Stimulated activated CD8-positive, alpha-beta memory T cell treated with anti-CD3 and anti-CD28 coated beads, Interleukin-15, amount 100 ng/mL, for 48 hours (primary cell): ENCODE measurements around the gene GRHPR.

Source experiments
- DNase-seq, 2 donors: peaks; one replicate each; pipeline ENCODE4 v3.0.0-alpha.2; 2020; ENCODE audit warnings: low read depth in 2 of 2

GRHPR gene

DNA sequence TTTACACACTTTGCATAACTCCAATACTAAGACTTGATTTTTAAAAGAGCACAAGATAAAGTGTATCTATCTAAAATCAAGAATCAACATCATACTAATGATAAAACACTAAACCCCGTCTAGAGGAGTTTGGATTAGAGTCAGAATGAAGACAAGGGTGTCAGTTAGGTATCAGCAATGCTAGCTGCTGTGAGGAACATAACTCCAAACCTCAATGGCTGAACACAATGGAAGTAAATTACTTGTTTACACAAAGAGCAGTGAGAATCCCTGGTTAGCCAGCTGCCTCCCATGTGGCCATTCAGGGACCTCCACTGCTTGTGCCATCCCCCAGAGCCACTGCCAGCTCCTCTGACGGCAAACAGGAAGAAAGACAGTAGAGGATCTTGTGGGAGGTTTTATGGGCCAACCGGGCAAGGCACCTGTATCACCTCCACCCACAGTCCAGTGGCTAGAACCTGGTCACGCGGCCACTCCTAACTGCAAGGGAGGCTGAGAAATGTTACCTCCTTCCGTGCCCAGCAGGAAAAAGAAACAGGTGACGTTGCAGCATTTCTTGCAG, 24.0 kb upstream of the GRHPR start:
- DNase-seq: no peak

DNA sequence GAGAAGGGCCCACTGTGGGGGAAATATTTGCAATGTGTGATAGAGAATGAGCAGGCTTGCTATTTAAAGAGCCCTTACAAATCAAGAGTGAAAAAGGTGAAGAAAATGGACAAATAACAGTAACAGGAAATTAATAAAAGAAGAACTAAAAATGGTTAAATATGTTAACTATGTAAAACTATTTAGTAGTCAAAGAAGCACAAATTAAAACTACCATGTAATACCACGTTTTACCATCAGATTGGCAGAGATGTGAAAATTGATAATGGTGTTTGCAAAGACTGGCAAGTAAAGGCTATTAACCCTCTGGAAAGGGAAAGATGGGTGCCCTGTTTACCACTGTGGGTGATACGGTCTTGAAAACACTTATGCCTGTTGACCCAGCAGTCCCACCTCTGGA, 23.2 kb upstream of the GRHPR start:
- no peak for DNase-seq

DNA sequence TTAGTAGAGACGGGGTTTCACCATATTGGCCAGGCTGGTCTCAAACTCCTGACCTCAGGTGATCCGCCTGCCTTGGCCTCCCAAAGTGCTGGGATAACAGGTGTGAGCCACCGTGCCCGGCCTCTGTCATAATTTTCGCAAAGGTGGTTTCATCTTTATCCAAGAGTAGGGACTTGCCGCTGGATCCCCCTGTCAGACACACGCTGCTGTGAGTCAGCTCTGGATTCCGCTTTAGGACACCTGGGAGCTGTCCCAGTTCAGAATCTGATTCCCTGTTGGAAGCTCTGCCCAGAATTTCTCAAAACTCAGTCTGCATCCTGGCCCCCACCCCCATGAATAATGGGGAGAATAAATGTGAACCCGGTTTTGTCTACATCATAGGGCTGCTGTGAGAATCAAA, 17.9 kb upstream of the GRHPR start:
- DNase-seq: no peak

DNA sequence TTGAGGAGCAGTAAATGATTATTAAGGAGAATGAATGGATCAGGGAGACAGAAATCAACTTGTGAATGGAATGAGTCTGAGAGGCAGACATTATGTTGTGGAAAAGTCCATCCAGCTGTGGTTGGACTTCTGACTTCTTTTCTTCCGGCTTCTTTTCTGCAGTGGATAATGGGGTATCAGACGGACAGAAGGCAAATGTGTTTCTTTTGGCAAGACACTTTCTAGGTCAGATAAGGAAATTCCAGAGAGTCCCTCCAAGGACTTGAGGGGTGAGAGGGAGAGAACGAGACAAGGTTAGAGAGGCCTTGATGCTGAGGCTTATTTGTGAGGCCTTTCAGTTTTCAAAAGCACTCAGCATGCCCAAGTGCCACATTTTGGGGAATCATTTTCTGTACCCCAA, 17.1 kb upstream of the GRHPR start:
- DNase-seq: no peak

DNA sequence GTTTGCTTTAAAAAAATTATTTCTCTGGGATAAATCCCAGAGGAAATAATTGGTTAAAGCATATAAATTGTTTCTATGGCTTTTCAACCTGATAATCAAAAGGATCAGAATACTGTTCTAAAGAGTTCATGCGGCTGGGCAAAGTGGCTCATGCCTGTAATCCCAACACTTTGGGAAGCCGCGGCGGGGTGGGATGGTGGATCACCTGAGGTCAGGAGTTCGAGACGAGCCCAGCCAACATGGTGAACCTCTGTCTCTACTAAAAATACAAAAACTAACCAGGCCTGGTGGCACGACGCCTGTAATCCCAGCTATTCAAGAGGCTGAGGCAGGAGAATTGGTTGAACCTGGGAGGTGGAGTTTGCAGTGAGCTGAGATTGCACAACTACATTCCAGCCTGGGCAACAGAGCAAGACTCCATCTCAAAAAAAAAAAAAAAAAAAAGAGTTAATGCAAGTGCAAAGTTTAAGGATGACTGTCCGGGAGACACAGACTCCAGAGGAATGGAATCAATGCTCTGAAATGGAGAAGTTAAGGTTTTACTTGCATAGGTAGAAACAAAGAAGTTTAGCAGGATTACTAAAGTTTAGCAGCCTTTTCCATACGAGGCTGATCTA, 16.6 kb upstream of the GRHPR start:
- no peak for DNase-seq

DNA sequence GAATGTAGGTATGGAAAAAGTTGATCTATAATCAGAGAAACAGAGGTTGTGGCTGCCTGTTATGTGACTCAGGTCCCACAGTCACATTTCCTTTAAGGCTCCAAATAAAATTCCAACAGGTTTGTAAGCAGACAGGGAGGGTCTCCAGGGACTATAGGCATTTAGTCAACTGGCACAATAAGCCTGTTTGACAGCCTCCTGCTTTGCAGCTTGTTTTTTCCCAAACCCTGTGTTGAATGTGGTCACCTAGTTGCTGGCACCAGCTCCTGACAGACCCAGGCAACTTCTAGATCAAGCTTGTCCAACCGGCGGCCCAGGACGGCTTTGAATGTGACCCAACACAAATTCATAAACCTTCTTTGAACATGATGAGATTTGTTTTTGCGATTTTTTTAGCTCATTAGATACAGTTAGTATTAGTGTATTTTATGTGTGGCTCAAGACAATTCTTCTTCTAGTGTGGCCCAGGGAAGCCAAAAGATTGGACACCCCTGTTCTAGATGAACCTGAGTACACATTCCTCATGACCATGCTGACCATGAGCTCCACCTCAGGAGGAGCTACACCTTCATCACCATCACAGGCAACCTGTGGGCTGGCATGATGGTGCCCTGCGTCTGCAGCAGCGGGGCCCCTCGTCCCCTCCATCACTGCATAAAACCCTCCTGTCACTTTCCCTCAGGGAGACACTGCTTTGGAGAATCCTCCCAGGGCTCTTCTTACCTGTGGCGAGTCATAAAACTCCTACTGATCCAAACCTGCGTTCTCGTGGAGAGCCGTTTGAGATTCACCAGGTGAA, 15.7 kb upstream of the GRHPR start:
- DNase-seq: no peak

DNA sequence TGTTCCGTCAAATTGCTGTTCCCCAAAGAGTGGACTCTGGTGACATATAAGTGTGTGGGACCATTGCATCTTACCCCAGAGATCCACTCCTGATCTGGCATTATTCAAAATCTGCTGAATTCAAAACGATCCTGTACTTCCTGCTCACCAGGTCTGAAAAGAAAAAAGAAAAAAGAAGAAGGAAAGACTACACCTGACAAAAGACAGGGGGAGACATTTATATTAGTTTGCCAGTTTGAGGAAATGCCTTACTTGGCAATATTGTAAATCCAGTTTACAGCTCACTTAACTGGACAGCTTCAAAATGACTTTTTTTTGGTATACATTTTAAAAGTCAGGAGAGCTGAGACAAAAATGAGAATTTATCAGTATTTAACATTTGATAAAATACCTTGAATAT, 15.0 kb upstream of the GRHPR start:
- no peak for DNase-seq

DNA sequence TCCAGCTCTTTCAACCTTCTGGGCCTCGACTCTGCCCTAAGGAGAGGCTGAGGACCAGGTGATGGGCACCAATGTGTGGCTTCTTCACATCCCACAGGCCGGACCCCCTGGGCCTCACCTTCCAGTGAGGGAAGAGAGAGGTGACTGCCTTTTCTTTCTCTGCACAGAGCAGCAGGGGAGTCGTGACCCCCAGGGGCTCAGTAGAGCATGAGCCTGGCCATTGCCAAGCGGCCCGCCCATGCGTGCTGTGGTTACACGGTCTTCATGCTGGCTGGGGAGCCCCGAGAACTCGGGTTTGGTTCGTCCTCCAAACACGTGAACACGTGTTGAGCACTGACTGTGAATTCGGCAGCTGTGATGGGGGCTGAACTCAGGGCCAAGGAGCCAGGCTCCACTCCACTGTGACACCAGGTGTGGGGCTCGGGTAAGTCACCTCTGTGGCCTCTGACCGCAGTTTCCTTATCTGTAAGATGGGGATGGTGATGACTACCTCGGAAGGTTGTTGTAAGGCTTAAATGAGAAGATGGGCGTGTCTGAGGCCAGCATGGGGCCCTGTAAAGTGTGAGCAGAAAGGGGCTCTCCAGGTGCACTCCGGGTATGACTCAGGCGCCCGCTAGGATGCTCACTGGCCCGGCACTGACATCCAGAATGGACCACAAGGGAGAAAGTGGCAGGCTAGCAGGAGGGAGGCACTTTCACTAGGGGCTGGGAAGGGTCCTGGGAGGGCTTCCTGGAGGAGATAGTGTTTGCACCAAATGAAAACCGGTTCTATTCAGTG, 13.4 kb upstream of the GRHPR start:
- DNase-seq: peak; percentile 62 to 76

DNA sequence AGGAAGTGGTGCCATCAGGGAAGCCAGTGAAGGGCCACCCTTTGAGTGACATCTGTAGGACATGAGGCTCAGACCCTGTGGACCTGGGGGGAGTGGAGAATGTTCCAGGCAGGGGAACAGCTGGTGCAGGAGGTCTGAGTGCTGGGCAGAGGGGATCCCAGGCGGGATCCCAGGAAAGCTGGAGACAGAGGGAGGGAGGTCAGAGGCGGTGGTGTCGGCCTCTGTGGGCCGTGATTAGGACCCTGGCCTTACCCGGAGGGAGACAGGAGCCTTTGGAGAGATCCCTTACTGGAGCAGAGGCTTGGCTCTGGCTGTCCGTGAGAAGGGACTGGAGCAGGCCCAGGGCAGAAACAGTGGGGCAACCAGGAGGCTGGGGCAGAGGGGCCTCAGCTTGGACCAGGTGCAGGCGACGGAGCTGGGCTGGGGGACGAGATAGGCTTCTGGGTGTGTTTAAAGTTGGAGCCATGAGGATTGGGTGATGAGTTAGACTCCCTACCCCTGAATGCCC, 12.1 kb upstream of the GRHPR start:
- no peak for DNase-seq

DNA sequence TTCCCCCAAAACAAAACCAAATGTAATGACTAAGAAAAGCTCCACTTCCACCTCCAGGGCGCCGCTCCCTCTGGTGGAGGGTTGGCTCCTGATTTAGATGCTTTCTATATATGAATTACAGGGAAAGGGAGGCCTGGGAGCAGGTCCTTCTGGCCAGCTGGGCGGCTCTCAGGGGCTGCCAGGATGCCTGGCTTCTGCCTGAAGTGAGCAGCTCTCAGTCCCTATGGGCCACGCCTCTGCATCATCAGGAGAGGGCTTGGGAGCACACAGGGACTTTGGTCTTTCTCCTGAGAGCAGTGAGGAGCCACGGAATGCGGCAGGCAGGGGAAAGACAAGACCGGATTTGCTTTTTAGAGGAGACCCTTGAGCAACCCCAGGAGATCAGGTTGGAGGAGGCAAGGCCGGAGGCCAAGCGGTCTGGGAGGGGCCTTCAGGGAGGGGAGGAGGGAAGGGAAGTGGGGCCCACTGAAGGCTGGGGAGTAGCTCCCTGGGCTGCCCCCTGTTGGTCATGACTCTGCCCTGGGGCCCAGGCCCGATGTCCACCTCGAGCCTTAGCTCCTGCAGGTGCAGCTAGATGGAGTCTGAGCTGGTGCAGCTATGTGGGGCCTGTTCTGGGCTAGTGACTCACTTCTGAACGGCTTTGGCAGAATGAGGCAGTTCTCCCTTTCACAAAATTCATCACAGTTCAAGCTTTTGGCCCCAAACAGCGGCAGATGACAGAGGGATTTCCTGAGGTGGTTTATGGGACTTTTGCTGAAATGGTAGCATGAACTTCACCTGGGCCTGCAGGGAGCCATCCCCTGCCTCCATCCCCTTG, 11.3 kb upstream of the GRHPR start:
- DNase-seq: peak; percentile 12 to 49

DNA sequence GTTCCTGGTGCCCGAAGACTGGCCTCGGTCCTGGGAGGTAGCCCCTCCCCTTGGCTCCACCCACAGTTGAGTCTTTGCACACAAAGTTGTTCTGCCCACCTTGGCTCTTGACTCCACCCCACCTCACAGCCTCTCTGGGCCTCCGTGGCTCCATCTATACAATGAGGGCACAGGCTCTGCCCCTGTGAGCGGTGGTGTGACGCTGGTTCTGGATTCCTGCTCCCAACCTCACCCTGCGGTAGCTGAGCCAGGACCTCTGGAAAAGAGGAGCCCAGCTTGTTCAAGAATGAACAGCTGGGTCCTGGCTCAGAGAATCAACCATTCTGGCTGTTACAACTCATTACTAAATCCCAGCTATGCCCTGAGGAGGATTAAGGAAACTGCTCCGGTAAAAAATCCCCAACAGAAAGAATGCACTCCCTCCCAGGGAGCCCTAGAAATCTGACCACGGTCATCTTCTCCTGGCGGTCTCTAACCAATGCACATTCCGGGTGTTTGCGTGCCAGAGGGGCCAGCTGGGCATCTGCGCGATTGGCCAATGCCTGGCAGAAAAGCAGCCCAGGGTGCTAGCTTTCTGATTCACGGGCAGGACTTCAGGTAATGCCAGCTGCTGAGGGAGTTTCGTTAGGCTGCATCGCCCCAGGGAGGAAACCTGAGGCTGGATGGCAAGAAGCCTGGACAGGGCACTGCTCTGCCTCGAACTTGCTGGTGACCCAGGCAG, 9.9 kb upstream of the GRHPR start:
- DNase-seq: no peak

DNA sequence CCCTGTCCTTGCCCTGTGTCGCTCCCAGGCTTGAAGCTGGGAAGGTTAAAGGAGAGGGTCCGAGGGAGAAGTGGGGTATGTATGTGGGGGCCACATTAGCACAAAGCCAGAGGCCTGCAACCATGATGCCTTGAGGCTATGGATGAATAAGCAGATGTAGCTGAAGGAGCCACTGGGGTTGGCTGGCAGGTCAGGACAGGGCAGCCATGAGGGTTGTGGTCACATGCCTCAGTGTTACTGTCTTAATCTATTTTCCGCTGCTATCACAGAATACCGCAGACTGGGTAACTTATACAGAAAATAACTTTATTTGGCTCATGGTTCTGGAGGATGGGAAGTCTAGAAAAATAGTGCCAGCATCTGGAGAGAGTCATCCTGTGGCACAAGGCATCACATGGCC, 9.2 kb upstream of the GRHPR start:
- no peak for DNase-seq

DNA sequence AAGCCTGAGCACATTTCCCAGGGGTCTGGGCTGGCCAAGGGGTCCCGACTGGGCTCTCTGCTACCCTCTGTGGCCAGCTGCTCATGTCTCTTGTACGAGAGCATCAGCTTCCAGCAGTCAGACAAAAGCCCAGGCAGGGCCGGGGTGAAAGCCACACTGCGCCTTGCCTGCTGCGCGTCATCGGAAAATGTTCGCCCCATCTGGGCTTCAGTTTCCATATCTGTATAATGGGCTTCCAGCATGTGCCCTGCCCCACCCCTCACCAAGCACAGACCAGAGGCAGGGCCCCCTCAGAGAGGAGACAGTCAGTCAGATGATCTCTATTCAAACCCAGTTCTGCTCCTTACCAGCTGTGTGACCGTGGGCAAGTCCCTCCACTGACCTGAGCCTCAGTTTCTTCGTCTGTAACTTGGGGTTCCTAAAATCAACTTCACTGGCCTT, 8.0 kb upstream of the GRHPR start:
- no peak for DNase-seq

DNA sequence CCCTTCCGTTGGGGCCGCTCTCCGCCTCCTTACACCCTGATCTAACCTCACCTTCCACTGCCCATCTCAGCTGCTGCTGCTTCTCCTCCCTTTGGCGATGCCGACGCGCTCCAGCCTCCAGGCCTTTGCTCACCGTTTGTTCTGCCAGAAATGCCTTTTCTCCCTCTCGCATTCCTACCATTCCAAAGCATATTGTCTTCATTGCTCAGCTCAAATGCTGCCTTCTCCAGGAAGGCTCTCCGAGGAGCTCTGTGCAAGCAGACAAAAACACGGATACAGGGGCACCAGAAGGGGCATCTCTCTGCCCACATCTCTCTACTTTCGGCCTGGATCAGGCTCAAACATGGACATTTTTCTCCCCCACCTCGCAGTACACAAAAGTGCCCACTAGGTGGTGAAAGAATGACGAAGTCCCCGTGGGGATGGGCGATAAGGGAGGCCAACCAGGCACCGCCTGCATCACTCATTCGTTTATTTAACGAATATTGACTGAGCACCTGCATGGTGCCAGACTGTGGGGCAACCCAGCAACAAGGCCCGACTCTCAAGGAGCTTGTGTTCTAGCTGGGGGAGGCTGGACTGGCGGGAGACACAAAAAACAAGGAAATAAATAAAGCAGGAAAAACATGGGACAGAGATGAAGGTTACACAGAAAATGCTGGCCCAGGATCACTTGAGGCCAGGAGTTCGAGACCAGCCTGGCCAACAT, 7.3 kb upstream of the GRHPR start:
- DNase-seq: peak; percentile 48 to 63

DNA sequence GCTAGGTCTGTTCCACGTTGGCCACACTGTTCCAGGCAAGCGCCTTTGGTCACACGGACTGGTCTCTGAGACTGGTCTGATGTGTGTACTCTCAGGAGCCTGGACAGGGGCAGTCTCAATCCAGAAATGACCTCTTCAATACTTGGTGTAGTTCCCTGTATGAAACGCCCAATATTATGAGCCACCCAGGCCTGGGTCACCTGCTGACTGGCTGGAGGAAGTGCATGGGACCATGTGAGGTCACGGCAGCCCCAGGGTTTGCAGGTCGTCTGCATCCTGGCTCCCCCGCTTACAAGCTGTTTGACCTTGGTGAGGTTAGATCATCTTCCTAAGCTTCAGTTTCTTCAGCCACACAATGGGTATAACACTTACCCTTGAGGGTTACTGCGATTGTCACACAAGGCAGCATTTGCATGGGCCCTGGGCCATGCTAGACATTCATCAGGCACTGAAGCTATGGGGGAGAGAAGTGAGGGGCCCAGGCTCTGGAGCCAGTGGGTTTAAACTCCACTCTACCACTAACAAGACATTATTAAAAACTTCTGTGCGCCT, 5.2 kb upstream of the GRHPR start:
- DNase-seq: no peak

DNA sequence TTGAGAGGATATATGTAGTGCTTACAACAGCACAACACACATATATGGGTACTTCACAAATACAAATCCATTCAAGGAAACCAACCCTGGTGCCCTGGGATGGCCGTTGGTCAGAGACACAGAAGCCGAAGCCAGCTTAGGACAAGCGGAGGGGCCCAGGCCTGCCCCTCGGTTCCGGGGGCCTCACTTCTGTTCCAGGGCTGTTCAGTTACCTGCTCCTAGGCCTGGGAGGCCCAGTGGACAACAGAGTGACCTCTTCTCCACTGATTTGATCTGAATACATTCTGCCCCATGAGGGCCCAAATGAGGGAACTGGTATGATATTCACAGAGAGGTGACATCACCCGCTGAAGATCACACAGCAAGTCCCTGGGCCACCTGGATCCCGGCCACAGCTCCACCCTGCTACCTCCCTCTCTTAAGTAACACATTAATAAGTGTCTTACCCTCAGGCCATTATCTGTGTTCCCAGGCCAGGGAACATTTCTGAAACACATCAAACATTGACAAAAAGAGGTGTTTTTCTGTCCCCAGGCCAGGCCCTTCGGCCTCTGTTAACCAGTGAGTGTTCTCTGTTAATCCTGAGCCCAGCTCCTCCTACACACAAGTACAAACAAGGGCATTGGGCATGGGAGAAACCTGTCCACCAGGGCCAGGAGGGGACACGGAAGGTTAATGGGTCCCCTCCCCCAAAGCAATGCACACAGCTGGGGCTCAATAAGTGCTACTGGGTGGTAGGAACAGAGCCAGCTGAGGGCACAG, 4.5 kb upstream of the GRHPR start:
- no peak for DNase-seq

DNA sequence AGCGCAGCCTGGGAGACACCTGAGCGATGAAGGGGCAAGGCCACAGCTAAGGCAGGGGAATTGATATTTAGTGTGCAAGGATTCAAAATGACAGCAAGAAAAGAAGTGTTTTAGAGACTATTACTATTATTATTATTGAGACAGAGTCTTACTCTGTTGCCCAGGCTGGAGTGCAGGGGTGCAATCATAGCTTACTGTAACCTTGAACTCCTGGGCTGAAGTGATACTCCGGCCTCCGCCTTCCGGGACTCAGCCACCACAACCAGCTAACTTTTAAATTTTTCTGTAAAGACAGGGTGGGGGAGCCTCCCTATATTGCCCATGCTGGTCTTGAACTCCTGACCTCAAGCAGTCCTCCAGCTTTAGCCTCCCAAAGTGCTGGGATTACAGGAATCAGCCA, 3.3 kb upstream of the GRHPR start:
- no peak for DNase-seq

DNA sequence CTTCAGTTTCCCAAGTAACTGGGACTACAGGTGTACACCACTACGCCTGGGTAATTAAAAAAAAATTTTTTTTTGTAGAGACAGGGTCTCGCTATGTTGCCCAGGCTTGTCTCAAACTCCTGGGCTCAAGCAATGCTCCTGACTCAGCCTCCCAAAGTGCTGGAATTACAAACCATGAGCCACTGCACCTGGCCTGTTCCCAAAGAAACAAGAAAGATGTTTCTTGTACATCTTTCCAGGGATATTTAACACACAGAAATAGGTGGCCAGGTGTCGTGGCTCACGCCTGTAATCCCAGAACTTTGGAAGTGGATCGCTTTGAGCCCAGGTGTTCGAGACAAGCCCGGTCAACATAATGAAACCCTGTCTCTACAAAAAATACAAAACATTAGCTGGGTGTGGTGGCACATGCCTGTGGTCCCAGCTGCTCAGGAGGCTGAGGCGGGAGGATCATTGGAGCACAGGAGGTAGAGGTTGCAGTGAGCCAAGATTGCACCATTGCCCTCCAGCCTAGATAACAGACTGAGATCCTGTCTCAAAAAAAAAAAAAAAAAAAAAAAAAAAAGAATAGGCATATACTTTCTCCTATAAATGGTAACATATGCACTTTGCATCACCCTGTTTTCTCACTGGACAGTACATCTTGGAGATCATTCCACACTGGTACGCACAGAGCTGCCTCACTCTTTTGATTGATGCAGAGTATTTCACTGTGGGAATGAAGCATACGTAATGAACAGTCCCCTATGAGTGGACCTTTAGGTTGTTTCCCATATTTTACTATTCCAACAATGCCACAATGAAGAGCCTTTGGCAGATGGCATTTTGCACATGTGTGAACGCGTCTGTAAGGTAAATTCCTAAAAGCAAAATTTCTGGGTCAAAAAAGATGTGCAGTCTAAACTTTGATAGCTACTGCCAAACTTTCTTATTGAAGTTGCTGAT, 2.0 kb upstream of the GRHPR start:
- no peak for DNase-seq
